ENCODE results near the gene PPFIBP1. TPM values are rescaled to one million over a fixed set of nuclear protein-coding genes. Genes with fewer than 3 reads are reported as not detected.

Gene PPFIBP1
- total RNA-seq, 1 donor from 2014 or later = 184 TPM

GRCh38 chr12:27530157-27530922 lies 6.3 kb downstream of the PPFIBP1 start:
- Mint-ChIP-seq H3K36me3 (ENCODE audit: low read depth, unreplicated experiment) (peaks cover 18% of the 10 kb centered on the region), H3K27me3 (ENCODE audit: unreplicated experiment) (no peaks in the 10 kb centered on the region), H3K4me1 (ENCODE audit: unreplicated experiment) (peaks cover 50% of the 10 kb centered on the region), H3K9me3 (ENCODE audit: unreplicated experiment) (no peaks in the 10 kb centered on the region), H3K27ac (ENCODE audit: unreplicated experiment) (no peak overlapping the region), H3K4me3 (ENCODE audit: unreplicated experiment) (no peak overlapping the region)
- no peak for TF ChIP-seq CTCF (IDR thresholded peaks at IDR 0.05; ENCODE audit: unreplicated experiment)
- DNase-seq (ENCODE audit: low spot score) = no peak

GRCh38 chr12:27531896-27532295 lies 7.9 kb downstream of the PPFIBP1 start:
- Mint-ChIP-seq H3K4me3 (ENCODE audit: unreplicated experiment) (no peak overlapping the region), H3K36me3 (ENCODE audit: low read depth, unreplicated experiment) (peaks cover 21% of the 10 kb centered on the region), H3K9me3 (ENCODE audit: unreplicated experiment) (no peaks in the 10 kb centered on the region), H3K27me3 (ENCODE audit: unreplicated experiment) (no peaks in the 10 kb centered on the region), H3K27ac (ENCODE audit: unreplicated experiment) (no peak overlapping the region), H3K4me1 (ENCODE audit: unreplicated experiment) (peaks cover 46% of the 10 kb centered on the region)
- DNase-seq (ENCODE audit: low spot score) = no peak
- no peak for TF ChIP-seq CTCF (IDR thresholded peaks at IDR 0.05; ENCODE audit: unreplicated experiment)

GRCh38 chr12:27534060-27534764 lies 10.2 kb downstream of the PPFIBP1 start:
- Mint-ChIP-seq H3K27me3 (ENCODE audit: unreplicated experiment) (no peaks in the 10 kb centered on the region), H3K27ac (ENCODE audit: unreplicated experiment) (no peak overlapping the region), H3K36me3 (ENCODE audit: low read depth, unreplicated experiment) (peaks cover 17% of the 10 kb centered on the region), H3K9me3 (ENCODE audit: unreplicated experiment) (no peaks in the 10 kb centered on the region), H3K4me1 (ENCODE audit: unreplicated experiment) (peaks cover 48% of the 10 kb centered on the region), H3K4me3 (ENCODE audit: unreplicated experiment) (no peak overlapping the region)
- no peak for DNase-seq (ENCODE audit: low spot score)
- TF ChIP-seq CTCF (IDR thresholded peaks at IDR 0.05; ENCODE audit: unreplicated experiment) = no peak

GRCh38 chr12:27534765-27535161 lies 10.8 kb downstream of the PPFIBP1 start:
- peaks cover 49% of the 10 kb centered on the region for H3K4me1 Mint-ChIP-seq (ENCODE audit: unreplicated experiment)
- no peaks in the 10 kb centered on the region for H3K27me3 Mint-ChIP-seq (ENCODE audit: unreplicated experiment)
- no peak for TF ChIP-seq CTCF (IDR thresholded peaks at IDR 0.05; ENCODE audit: unreplicated experiment)
- H3K36me3 Mint-ChIP-seq (ENCODE audit: low read depth, unreplicated experiment) = peaks cover 17% of the 10 kb centered on the region
- H3K27ac Mint-ChIP-seq (ENCODE audit: unreplicated experiment) = peak overlapping the region; percentile 41
- H3K9me3 Mint-ChIP-seq (ENCODE audit: unreplicated experiment) = no peaks in the 10 kb centered on the region
- no peak overlapping the region for H3K4me3 Mint-ChIP-seq (ENCODE audit: unreplicated experiment)
- no peak for DNase-seq (ENCODE audit: low spot score)

GRCh38 chr12:27535318-27535717 lies 11.3 kb downstream of the PPFIBP1 start:
- no peak for DNase-seq (ENCODE audit: low spot score)
- TF ChIP-seq CTCF (IDR thresholded peaks at IDR 0.05; ENCODE audit: unreplicated experiment) = no peak
- Mint-ChIP-seq H3K9me3 (ENCODE audit: unreplicated experiment) (no peaks in the 10 kb centered on the region), H3K4me1 (ENCODE audit: unreplicated experiment) (peaks cover 49% of the 10 kb centered on the region), H3K36me3 (ENCODE audit: low read depth, unreplicated experiment) (peaks cover 17% of the 10 kb centered on the region), H3K27ac (ENCODE audit: unreplicated experiment) (no peak overlapping the region), H3K27me3 (ENCODE audit: unreplicated experiment) (no peaks in the 10 kb centered on the region), H3K4me3 (ENCODE audit: unreplicated experiment) (no peak overlapping the region)
